Stimulated activated CD8-positive, alpha-beta memory T cell treated with anti-CD3 and anti-CD28 coated beads, Interleukin-7, amount 100 ng/mL, for 24 hours (primary cell): Measurements from ENCODE around the gene PHF19.

Source experiments
- DNase-seq: peaks from one replicate; pipeline ENCODE4 v3.0.0-alpha.2; 2020; ENCODE audit warnings: low read depth

Gene PHF19

GRCh38 chr9:120913647-120914264 is 36.8 kb upstream of the PHF19 start:
- DNase-seq, result no peak

DNA sequence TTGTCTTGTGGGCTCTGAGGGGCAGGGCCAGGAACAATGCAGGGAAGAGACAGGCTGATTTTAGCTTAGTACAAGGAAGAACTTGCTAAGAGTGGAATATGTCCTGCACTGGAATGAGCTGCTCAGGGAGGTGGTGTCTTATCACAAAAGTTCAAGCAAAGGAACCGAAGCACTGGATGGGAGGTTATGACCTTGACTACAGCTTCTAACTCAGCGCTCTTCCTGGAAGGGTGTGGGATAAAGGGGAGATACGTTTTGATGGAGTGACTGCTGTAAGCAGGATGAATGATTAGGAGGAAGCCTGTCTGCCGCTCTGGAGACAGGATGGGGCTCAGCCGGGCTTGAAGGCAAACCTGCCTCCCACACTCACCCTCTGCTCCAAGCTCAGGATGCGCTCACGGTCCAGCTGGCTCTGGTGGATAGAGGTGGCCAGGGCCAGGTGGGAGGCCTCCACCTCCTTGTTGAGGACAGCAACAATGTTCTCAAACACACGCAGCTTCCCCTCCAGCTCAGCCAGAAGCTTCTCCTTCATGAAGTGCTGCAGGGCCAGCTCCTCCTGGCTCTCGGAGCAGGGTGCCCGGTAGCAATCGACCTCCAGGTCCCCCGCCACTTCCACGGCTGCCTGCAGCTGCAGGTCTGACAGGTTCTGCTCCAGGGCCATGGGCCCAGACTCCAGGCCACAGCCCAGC is 36.1 kb upstream of the PHF19 start:
- no peak for DNase-seq

DNA sequence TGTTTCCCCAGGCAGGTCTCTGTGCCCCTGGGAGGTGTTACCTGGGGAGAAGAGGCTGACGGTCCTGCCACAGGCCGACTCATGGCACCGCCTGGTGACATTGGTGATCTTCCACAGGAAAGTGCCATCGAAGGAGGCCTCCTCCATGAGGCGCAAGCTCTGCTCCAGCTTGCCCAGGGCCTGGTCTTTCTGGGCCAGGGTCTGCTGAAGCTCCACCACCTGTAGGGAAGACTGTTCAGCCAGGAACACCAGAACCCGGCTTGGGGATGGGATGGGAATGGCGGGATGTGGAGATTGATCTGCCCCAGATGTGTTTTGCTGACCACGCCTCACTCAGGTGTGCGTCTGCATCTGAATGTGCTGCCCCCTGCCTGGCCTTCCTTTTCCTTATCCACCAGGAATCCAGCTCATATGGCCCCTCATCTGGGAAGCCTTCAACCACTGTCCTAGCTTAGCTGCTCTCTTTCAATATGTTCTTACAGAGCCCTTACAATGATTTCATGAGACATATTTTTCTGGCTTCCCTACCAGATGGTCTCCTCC is 34.4 kb upstream of the PHF19 start:
- no peak for DNase-seq

GRCh38 chr9:120910643-120911042 is 33.7 kb upstream of the PHF19 start:
- DNase-seq, result no peak

GRCh38 chr9:120909904-120910303 is 32.9 kb upstream of the PHF19 start:
- no peak for DNase-seq

DNA sequence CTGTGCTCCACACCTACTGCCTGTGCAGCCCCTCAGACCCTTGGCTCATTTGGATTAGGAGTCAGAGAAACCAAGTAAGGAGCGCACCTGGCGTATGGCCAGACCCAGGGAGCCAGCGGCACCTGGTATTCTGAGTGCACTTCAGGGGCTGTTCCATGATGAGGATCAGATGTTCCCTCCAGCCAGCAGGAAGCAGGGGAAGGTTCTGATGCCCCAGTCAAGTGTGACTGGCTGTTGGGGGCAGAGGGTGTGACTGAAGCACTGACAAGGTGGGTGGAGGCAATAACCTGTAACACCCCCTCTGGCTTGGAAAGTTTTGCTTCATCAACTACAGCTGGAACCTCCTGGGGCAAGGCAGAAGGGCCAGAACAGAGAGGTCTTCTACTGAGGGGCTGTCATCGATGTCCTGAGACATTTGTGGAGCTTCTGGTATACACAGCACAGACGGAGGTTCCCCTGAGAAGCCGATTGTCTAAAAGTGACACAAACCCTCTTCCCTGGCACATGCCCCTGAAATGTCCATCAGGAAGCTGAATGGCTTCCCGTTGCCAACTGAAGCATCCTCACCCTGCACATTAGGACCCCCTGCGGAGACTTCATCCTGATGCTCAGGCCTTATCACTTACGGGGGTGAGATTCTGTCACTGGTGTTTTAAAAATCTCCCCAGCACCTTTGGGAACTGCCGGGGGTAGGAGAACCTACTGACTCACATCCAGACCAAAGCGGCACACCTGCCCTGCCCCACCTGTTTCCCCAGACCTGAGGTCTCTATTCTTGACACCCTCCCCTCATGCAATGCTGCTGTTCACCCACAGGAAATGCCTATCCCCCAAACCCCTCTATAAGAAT is 28.6 kb upstream of the PHF19 start:
- no peak for DNase-seq

DNA sequence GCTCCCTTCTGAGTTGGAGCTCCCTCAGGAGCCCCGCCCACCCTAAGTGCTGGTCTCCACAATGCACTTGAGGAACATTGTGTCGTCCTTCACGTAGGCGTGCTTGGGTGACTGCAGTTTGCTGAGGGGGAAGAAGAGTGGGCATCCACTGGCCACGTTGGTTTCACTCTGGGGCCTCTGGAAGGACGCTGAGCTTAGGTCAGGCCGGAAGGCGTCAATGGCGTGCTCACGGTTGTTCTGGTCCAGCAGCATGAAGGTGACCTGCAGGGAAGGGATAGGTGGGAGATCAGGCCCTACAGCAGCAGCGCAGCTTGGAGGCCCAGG is 28.0 kb upstream of the PHF19 start:
- DNase-seq, result no peak

- DNase-seq, result no peak
These were observed 27.3 kb upstream of the PHF19 start for GRCh38 chr9:120904061-120904977.

- no peak for DNase-seq
These were observed 25.9 kb upstream of the PHF19 start for GRCh38 chr9:120902569-120903535.

GRCh38 chr9:120901755-120902568 is 25.0 kb upstream of the PHF19 start:
- DNase-seq, result no peak

DNA sequence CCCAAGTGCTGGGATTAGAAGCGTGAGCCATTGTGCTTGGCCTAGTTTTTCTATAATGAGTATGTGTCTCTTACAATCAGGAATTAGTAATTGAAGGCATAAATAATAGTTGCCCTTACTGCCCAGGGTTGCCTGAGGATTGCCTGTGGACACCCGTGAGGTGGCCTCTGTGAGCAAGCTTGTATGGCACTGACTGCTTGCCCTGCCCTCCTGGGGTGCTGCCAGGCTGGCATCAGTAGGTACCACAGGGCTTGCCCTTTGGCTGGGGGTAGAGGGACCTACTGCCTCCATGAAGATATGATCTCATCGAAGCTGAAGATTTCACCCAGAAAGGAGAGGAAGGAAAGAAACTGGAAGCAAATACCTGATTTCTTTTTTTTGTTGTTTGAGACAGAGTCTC is 23.8 kb upstream of the PHF19 start:
- no peak for DNase-seq

- no peak for DNase-seq
These were observed 22.6 kb upstream of the PHF19 start for GRCh38 chr9:120899490-120900068.

- DNase-seq, result no peak
These were observed 21.4 kb upstream of the PHF19 start for GRCh38 chr9:120898396-120898795.

GRCh38 chr9:120895951-120896350 is 19.0 kb upstream of the PHF19 start:
- no peak for DNase-seq

DNA sequence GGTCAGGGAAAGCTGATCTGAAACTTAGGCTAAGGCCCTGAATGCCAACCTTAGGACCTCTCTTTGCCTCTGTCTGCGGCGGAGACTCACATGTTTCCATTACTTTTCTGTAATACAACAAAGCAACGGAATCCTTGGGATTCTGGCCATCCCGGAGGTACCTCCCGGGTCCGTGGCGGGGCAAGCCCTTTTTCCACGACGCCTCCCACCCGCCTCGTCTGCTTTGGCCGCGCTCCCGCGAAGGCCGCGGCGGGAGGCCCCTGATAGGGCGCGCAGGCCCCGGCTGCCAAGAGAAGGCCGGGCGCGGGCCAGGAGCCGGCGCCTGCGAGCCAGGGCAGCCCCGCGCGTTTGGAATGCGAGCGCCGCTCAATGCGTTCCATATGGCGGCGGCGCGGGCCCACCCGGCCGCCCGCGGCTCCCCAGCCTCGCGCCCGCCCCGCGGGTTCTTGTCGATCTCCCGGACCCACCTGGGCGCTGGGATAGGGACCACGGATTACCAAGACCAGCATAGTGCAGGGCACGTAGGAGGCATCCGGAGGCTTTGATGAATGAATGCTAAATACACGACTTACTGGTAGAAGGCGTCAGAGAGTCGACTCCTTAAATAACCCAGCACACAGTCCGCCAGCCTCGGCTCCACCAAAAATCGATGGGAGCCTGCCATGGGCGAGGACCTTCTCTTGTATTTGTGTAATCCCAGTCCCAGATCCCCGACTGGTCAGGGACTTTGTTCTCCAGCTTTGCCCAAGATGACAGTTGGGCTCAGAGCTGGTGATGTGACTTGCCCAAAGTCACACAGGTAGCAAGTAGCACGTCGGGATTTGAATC is 17.5 kb upstream of the PHF19 start:
- DNase-seq, result no peak

- no peak for DNase-seq
These were observed 16.8 kb upstream of the PHF19 start for GRCh38 chr9:120893611-120894307.

DNA sequence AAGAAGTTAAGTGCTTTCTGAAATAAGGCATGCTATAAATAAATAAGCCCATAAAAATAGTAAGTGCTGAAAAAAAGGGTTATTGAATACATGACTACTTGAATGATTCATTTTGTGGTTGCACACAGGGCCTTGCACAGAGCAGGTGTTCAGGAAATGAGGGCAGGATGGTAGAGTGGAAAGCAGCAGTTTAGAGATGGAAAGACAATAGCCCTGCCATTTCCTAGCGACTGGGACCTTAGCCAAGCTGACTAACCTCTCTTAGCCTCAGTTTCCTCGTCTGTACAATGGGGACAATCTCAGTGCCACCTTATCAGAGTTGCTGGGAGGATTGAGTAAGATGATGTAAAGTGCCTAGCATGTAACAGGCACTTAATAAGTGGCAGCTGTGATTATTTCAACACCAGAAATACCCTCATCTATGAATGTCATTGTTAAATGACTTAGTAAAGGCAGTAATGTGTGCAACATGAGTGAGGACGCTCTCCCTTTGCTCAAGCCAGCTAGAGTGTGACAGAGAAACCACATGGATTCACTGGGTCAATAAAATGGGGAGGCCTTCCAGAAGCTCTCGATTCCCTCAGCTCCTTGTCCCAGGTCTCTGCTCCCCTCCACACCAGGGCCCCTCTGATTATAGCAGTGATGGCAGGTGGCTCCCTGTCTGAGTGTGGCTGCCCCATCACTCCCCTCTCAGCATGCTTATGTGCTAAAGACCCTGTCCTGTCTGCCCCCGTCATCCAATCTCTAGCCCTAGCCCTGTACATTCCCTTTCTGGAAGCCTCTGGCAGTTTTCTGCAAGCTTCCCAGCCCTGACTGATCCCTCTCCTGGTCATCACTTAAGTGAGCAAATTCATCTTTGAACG is 16.0 kb upstream of the PHF19 start:
- no peak for DNase-seq
